GM12878 (cell line): Measurements from ENCODE around the gene NAB1. TPM values are rescaled to one million over a fixed set of nuclear protein-coding genes. Genes with fewer than 3 reads are reported as not detected.

Experiments
- ATAC-seq: fragments of 200-7000 bp; cut with Tn5 transposase; 3 replicates; pipeline ENCODE4 v1.9.1; 2020; ENCODE audit warnings: mild to moderate bottlenecking, moderate library complexity
- BruUV-seq: library from RNA; stranded (reverse); fragments of 400-500 nt; replicated peaks from 2 replicates; lab custom pipeline; 2021; lab: Mats Ljungman, UMichigan
- CTCF ChIA-PET: fragments of 300-600 bp; sonication (Branson Sonifier 250); formaldehyde crosslinking; extraction: SDS; loops from one replicate; lab custom pipeline; 2021; ENCODE audit warnings: inconsistent platforms; lab: Yijun Ruan, JAX
- POLR2A ChIA-PET: fragments of 350-600 bp; formaldehyde crosslinking; extraction: SDS; loops from one replicate; lab custom pipeline; 2021; ENCODE audit warnings: inconsistent platforms; lab: Charles Lee
- RAD21 ChIA-PET: fragments of 300-600 bp; sonication (Branson Sonifier 250); formaldehyde crosslinking; loops from one replicate; lab custom pipeline; 2023; ENCODE audit warnings: antibody characterized with exemption; ENCODE audit not compliant: unreplicated experiment; lab: Charles Lee
- SMC1A ChIA-PET: fragments of 300-600 bp; sonication (Branson Sonifier 250); formaldehyde crosslinking; loops from one replicate; lab custom pipeline; 2023; ENCODE audit not compliant: unreplicated experiment, uncharacterized antibody; lab: Charles Lee
- DNase-seq: peaks from one replicate; pipeline ENCODE4 v3.0.0-alpha.2; 2011; ENCODE audit warnings: low read depth, low spot score
- FAIRE-seq: peaks from 3 replicates; lab custom pipeline; 2011; peaks lifted over from hg19 to GRCh38; lab: Jason Lieb, UNC
- H2AFZ ChIP-seq: 2 replicates; pipeline ENCODE4 v1.6.0; 2011; ENCODE audit warnings: low read depth, low read length, control low read depth; ENCODE audit not compliant: control insufficient read depth
- H3K27ac ChIP-seq: 2 replicates; pipeline ENCODE4 v1.5.1; 2011; ENCODE audit warnings: control low read depth; ENCODE audit not compliant: control insufficient read depth, insufficient read depth
- H3K27me3 ChIP-seq, 2 experiments: replicated peaks in 1 of 2; 2 replicates each; pipeline versions ENCODE4 v1.6.0 to v1.6.1; 2011; ENCODE audit warnings: low read length in 1 of 2; ENCODE audit not compliant: control insufficient read depth in 2 of 2, insufficient read depth in 2 of 2
- H3K36me3 ChIP-seq, 2 experiments: 2 replicates each; pipeline ENCODE4 v1.5.1; 2011; ENCODE audit warnings: low read length in 1 of 2; ENCODE audit not compliant: control insufficient read depth in 2 of 2, insufficient read depth in 2 of 2
- H3K4me1 ChIP-seq: 2 replicates; pipeline ENCODE4 v1.6.1; 2011; ENCODE audit warnings: mild to moderate bottlenecking, low read length, moderate library complexity, mixed read lengths; ENCODE audit not compliant: control insufficient read depth, insufficient read depth
- H3K4me2 ChIP-seq: 2 replicates; pipeline ENCODE4 v1.6.0; 2011; ENCODE audit warnings: control low read depth; ENCODE audit not compliant: control insufficient read depth, insufficient read depth
- H3K4me3 ChIP-seq: fragments of 200-600 bp; sonication (generic); 2 replicates; pipeline ENCODE4 v1.5.1; 2016
- H3K79me2 ChIP-seq: 2 replicates; pipeline ENCODE4 v1.6.0; 2011; ENCODE audit warnings: low read length; ENCODE audit not compliant: control insufficient read depth, insufficient read depth
- H3K9ac ChIP-seq: 2 replicates; pipeline ENCODE4 v1.8.0; 2011; ENCODE audit warnings: low read length, control low read depth, mixed read lengths; ENCODE audit not compliant: control insufficient read depth, insufficient read depth
- H3K9me3 ChIP-seq: replicated peaks from 3 replicates; pipeline ENCODE4 v1.5.1; 2011; ENCODE audit warnings: mild to moderate bottlenecking, low read length; ENCODE audit not compliant: control insufficient read depth, insufficient read depth
- H4K20me1 ChIP-seq: 2 replicates; pipeline ENCODE4 v1.6.0; 2011; ENCODE audit not compliant: control insufficient read depth, insufficient read depth
- BCLAF1 ChIP-seq: fragments of 450-650 bp; IDR thresholded peaks from 2 replicates; pipeline ENCODE4 v1.6.1; 2017; ENCODE audit warnings: antibody characterized with exemption, mild to moderate bottlenecking, moderate library complexity
- EZH2 ChIP-seq: IDR thresholded peaks from 2 replicates; pipeline ENCODE4 v1.6.1; 2012; ENCODE audit warnings: low read depth, mild to moderate bottlenecking, control low read depth, inconsistent platforms, low read length, borderline replicate concordance; ENCODE audit not compliant: control insufficient read depth
- HCFC1 ChIP-seq: fragments of 150-350 bp; IDR thresholded peaks from 2 replicates; pipeline ENCODE4 v1.6.1; 2014; ENCODE audit warnings: low read length
- HDGF ChIP-seq: fragments of 450-650 bp; IDR thresholded peaks from 2 replicates; pipeline ENCODE4 v1.6.1; 2016; ENCODE audit warnings: antibody characterized with exemption
- NFXL1 ChIP-seq: fragments of 450-650 bp; IDR thresholded peaks from 2 replicates; pipeline ENCODE4 v1.6.1; 2017; ENCODE audit warnings: antibody characterized with exemption, mild to moderate bottlenecking, borderline replicate concordance
- NFYB ChIP-seq: IDR thresholded peaks from 2 replicates; pipeline ENCODE4 v1.6.1; 2011; ENCODE audit warnings: low read depth, mild to moderate bottlenecking, low read length, improper control_type of control experiment, moderate library complexity; ENCODE audit not compliant: insufficient read depth
- SREBF1 ChIP-seq: IDR thresholded peaks from 2 replicates; pipeline ENCODE4 v1.6.1; 2012; ENCODE audit warnings: mild to moderate bottlenecking, low read length
- ZSCAN29 ChIP-seq: fragments of 450-650 bp; IDR thresholded peaks from 2 replicates; pipeline ENCODE4 v1.6.1; 2017; ENCODE audit warnings: mild to moderate bottlenecking, moderate library complexity
- WGBS: methylation state at CpG from one replicate; pipeline ENCODE4 v1.1.6; 2016; ENCODE audit warnings: low lambda C conversion rate; ENCODE audit not compliant: insufficient replicate concordance, insufficient coverage; ENCODE audit errors: missing lambda C conversion rate; 5-methylcytosine and 5-hydroxymethylcytosine counted together
- in situ Hi-C: fragments of 300-500 bp; cut with MboI; formaldehyde crosslinking; loops from 9 replicates; pipeline ENCODE4 v1.14.3; 2018; ENCODE audit warnings: mixed read lengths
- intact Hi-C: fragments of 100-400 bp; cut with micrococcal nuclease; formaldehyde crosslinking; loops from one replicate; pipeline ENCODE4 v1.14.2; 2022; ENCODE audit not compliant: unreplicated experiment
- polyA plus RNA-seq, 11 experiments: library from polyadenylated mRNA; depleted of rRNA in 4 of 11; unstranded in 6 of 11; stranded (reverse) in 5 of 11; fragments of >200 nt; fragmentation: Nextera tagmentation in 4 of 11; fragmentation: Illumina TruSeq in 1 of 11; extraction: Ambion mirVana in 4 of 11; extraction: Trizol in 1 of 11; gene quantifications; 1 replicate in 1 of 11; 2 replicates in 10 of 11; pipeline versions ENCODE4 v1.2.1 to v1.2.3, GENCODE V29; 2011 to 2016; ENCODE audit warnings: inconsistent platforms in 2 of 11, missing spikeins in 2 of 11, low read depth in 1 of 11
- total RNA-seq, 4 experiments: library from RNA; depleted of rRNA in 3 of 4; stranded (reverse); fragments of >200 nt in 3 of 4; fragmentation: Illumina TruSeq in 1 of 4; extraction: Trizol in 1 of 4; gene quantifications; 2 replicates each; pipeline versions ENCODE4 v1.2.1 to v1.2.3, GENCODE V29; 2013 to 2021
- TF ChIP-seq, protein P1 (sequence below): fragments of 450-650 bp; IDR thresholded peaks from 2 replicates; pipeline ENCODE4 v1.6.1; 2016; ENCODE audit warnings: mild to moderate bottlenecking
- TF ChIP-seq, protein P2 (sequence below): IDR thresholded peaks from 2 replicates; pipeline ENCODE4 v1.6.1; 2011; ENCODE audit warnings: borderline replicate concordance, low read depth, mild to moderate bottlenecking, moderate library complexity, mixed read lengths, low read length; ENCODE audit not compliant: insufficient read depth; ENCODE audit errors: extremely low read length
- TF ChIP-seq, protein P3 (sequence below): IDR thresholded peaks from 2 replicates; pipeline ENCODE4 v1.6.1; 2012; ENCODE audit warnings: improper control_type of control experiment, low read depth, low read length; ENCODE audit not compliant: insufficient replicate concordance

NAB1 gene
- total and polyA plus RNA-seq, 10 of the 15 experiments (the other 5 are each of a cell fraction or from before 2014, with no cell fraction given) = 4.5 to 39.6 (median 23.0) TPM

DNA sequence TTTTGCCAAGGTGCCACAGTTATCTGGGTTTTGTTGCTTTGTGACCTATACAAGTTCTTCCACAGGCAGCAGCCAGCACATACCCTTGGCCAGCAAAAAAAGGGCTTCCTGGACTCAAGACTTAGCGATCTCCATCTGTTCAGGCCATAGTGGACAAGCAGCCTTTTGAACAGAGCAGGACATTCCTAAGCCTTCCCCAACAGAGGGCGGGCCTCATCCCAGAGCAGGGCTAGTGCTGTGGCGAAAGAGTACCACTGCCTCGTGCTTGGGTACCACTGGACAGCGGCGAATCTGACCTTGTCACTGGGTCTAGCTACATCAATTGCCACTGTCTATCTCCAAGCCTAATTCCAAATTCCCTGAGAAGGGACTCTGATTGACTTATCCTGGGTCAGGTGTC is 56.4 kb downstream of the NAB1 start:
- H3K9me3 ChIP-seq = no peaks in the 10 kb centered on the region; the same call in 2 of the 3 replicates
- H3K4me1 ChIP-seq = peaks cover 47% of the 10 kb centered on the region
- no peak overlapping the region for H3K9ac ChIP-seq
- no peaks in the 10 kb centered on the region for H3K79me2 ChIP-seq
- no peaks in the 10 kb centered on the region for H3K36me3 ChIP-seq
- H3K27ac ChIP-seq = peak overlapping the region; percentile 37
- DNase-seq (no peak), FAIRE-seq (no peak), ATAC-seq (no peak)
- no peaks in the 10 kb centered on the region for H3K27me3 ChIP-seq
- intact Hi-C loops (no loop called here), in situ Hi-C loops (no loop called here)
- ChIA-PET CTCF (interaction anchor here (0.9 to 19.0 kb wide), 8 partner anchors 9 to 323 kb away, joined by 3 to 283 read pairs (median 7); no protein-coding TSS in a partner anchor), RAD21 (interaction anchor here (1.1 to 7.3 kb wide), 12 partner anchors 8 to 322 kb away, joined by 3 to 117 read pairs (median 8); partner anchors contain the start of gene GLS), SMC1A (interaction anchor here (1.2 to 19.8 kb wide), 8 partner anchors 11 to 616 kb away, joined by 3 to 385 read pairs (median 12); no protein-coding TSS in a partner anchor), POLR2A (interaction anchor here (1.2 to 6.2 kb wide), 4 partner anchors 10 to 55 kb away, joined by 4 to 53 read pairs (median 12); no protein-coding TSS in a partner anchor)
- no TSS peak for BruUV-seq
- H3K4me3 ChIP-seq = no peak overlapping the region
- 93% methylated on average over 6 of the region's 6 CpGs for WGBS
- H3K4me2 ChIP-seq = 0 out of 2 replicates have a peak overlapping the region, but pooled peaks have one; percentile 23
- H2AFZ ChIP-seq = no peak overlapping the region
- H4K20me1 ChIP-seq = no peaks in the 10 kb centered on the region
- TF ChIP-seq, protein P1, sequence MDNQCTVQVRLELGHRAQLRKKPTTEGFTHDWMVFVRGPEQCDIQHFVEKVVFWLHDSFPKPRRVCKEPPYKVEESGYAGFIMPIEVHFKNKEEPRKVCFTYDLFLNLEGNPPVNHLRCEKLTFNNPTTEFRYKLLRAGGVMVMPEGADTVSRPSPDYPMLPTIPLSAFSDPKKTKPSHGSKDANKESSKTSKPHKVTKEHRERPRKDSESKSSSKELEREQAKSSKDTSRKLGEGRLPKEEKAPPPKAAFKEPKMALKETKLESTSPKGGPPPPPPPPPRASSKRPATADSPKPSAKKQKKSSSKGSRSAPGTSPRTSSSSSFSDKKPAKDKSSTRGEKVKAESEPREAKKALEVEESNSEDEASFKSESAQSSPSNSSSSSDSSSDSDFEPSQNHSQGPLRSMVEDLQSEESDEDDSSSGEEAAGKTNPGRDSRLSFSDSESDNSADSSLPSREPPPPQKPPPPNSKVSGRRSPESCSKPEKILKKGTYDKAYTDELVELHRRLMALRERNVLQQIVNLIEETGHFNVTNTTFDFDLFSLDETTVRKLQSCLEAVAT = no peak
- TF ChIP-seq ZSCAN29 (no peak), NFXL1 (no peak), BCLAF1 (no peak), EZH2 (no peak), HDGF (no peak), HCFC1 (no peak), NFYB (no peak), SREBF1 (no peak)
- TF ChIP-seq, protein P2, sequence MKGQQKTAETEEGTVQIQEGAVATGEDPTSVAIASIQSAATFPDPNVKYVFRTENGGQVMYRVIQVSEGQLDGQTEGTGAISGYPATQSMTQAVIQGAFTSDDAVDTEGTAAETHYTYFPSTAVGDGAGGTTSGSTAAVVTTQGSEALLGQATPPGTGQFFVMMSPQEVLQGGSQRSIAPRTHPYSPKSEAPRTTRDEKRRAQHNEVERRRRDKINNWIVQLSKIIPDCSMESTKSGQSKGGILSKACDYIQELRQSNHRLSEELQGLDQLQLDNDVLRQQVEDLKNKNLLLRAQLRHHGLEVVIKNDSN = no peak
- TF ChIP-seq, protein P3, sequence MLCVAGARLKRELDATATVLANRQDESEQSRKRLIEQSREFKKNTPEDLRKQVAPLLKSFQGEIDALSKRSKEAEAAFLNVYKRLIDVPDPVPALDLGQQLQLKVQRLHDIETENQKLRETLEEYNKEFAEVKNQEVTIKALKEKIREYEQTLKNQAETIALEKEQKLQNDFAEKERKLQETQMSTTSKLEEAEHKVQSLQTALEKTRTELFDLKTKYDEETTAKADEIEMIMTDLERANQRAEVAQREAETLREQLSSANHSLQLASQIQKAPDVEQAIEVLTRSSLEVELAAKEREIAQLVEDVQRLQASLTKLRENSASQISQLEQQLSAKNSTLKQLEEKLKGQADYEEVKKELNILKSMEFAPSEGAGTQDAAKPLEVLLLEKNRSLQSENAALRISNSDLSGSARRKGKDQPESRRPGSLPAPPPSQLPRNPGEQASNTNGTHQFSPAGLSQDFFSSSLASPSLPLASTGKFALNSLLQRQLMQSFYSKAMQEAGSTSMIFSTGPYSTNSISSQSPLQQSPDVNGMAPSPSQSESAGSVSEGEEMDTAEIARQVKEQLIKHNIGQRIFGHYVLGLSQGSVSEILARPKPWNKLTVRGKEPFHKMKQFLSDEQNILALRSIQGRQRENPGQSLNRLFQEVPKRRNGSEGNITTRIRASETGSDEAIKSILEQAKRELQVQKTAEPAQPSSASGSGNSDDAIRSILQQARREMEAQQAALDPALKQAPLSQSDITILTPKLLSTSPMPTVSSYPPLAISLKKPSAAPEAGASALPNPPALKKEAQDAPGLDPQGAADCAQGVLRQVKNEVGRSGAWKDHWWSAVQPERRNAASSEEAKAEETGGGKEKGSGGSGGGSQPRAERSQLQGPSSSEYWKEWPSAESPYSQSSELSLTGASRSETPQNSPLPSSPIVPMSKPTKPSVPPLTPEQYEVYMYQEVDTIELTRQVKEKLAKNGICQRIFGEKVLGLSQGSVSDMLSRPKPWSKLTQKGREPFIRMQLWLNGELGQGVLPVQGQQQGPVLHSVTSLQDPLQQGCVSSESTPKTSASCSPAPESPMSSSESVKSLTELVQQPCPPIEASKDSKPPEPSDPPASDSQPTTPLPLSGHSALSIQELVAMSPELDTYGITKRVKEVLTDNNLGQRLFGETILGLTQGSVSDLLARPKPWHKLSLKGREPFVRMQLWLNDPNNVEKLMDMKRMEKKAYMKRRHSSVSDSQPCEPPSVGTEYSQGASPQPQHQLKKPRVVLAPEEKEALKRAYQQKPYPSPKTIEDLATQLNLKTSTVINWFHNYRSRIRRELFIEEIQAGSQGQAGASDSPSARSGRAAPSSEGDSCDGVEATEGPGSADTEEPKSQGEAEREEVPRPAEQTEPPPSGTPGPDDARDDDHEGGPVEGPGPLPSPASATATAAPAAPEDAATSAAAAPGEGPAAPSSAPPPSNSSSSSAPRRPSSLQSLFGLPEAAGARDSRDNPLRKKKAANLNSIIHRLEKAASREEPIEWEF = no peak
